Thoracic aorta (tissue), 2 donors: ENCODE data around the gene CHD6. TPM values are rescaled to one million over a fixed set of nuclear protein-coding genes. Genes with fewer than 3 reads are reported as not detected.

ENCODE experiments used
- ATAC-seq: fragments of 150-250 bp; one replicate; pipeline ENCODE4 v1.8.0; 2017; ENCODE audit warnings: low read depth; ENCODE audit not compliant: insufficient number of reproducible peaks, low FRiP score
- DNase-seq: peaks from one replicate; pipeline ENCODE4 v3.0.0-alpha.2; 2020; ENCODE audit warnings: low spot score
- H3K27ac ChIP-seq, 2 donors: fragments of 200-600 bp; sonication (generic); 1 replicate in 1 of 2; 2 replicates in 1 of 2; pipeline ENCODE4 v1.5.1; 2016; ENCODE audit warnings: mild to moderate bottlenecking in 2 of 2, moderate library complexity in 2 of 2
- H3K27me3 ChIP-seq: fragments of 200-600 bp; sonication (generic); replicated peaks from 2 replicates; pipeline ENCODE4 v1.6.0; 2016; ENCODE audit warnings: mild to moderate bottlenecking; ENCODE audit not compliant: insufficient read depth
- H3K36me3 ChIP-seq: fragments of 200-600 bp; sonication (generic); one replicate; pipeline ENCODE4 v1.5.1; 2016
- H3K4me1 ChIP-seq, 2 donors: fragments of 200-600 bp; sonication (generic); 1 replicate in 1 of 2; 2 replicates in 1 of 2; pipeline versions ENCODE4 v1.5.1 to v1.6.0; 2016; ENCODE audit warnings: low read depth in 2 of 2, mild to moderate bottlenecking in 1 of 2; ENCODE audit not compliant: control insufficient read depth in 1 of 2
- H3K4me3 ChIP-seq: fragments of 200-600 bp; sonication (generic); 2 replicates; pipeline ENCODE4 v1.5.1; 2016; ENCODE audit warnings: mild to moderate bottlenecking
- H3K9me3 ChIP-seq: fragments of 200-600 bp; sonication (generic); 2 replicates; pipeline ENCODE4 v1.5.1; 2016
- total RNA-seq, 2 donors: library from RNA; depleted of rRNA; stranded (reverse); fragments of >200 nt; gene quantifications; one replicate each; pipeline versions ENCODE4 v1.1.0 to v1.2.3, GENCODE V29; 2016
- TF ChIP-seq, protein P1 (sequence below): fragments of 200-600 bp; sonication (generic); IDR thresholded peaks from one replicate; pipeline ENCODE4 v1.5.1; 2019; ENCODE audit warnings: antibody characterized with exemption

CHD6 gene
- total RNA-seq, 2 donors from 2014 or later = 43.9 to 44.6 TPM

DNA sequence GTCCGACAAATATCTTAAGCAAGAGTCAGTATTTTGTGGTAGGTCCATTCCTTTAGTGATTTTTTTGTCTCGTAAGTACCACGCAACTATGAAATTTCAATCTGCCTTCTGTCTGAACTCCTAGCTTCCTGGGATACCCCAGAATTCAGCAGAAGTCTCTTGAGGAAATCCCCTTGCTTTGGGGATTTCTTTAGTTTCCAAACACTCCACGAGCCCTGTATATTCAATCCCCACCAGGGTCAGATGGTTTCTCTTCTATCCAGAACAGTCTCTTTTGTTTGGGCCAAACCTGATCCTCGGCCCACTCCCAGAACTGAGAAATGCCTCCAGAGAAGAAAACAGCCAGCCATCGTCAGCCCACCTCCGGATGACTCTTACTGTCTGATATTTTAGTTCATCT, 113.0 kb downstream of the CHD6 start:
- TF ChIP-seq, protein P1, sequence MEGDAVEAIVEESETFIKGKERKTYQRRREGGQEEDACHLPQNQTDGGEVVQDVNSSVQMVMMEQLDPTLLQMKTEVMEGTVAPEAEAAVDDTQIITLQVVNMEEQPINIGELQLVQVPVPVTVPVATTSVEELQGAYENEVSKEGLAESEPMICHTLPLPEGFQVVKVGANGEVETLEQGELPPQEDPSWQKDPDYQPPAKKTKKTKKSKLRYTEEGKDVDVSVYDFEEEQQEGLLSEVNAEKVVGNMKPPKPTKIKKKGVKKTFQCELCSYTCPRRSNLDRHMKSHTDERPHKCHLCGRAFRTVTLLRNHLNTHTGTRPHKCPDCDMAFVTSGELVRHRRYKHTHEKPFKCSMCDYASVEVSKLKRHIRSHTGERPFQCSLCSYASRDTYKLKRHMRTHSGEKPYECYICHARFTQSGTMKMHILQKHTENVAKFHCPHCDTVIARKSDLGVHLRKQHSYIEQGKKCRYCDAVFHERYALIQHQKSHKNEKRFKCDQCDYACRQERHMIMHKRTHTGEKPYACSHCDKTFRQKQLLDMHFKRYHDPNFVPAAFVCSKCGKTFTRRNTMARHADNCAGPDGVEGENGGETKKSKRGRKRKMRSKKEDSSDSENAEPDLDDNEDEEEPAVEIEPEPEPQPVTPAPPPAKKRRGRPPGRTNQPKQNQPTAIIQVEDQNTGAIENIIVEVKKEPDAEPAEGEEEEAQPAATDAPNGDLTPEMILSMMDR = no peak
- DNase-seq (no peak), ATAC-seq (no peak)
- no peak overlapping the region for H3K27ac ChIP-seq
- H3K27me3 ChIP-seq = no peaks in the 10 kb centered on the region
- no peak overlapping the region for H3K4me3 ChIP-seq
- H3K4me1 ChIP-seq = peaks cover 8 to 23% of the 10 kb centered on the region in 2 donors
- no peaks in the 10 kb centered on the region for H3K36me3 ChIP-seq
- H3K9me3 ChIP-seq = peaks cover 8% of the 10 kb centered on the region

DNA sequence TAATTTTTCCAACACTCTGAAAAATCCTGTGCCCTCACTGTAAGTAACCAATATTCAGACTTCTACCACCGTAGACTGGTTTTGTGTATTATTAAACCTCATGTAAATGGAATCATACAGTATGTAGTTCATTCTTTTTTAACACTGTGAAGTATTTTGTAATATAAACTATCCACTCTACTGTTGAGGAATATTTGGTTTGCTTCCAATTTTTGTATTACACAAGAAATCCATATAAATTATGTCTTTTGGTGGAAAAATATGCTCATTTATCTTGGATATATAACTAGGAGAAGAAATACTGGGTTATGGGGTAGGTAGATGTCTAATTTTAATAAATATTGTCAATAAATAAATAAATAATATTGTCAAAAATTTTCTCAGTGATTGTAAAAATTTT, 116.8 kb downstream of the CHD6 start:
- no peak overlapping the region for H3K4me3 ChIP-seq
- H3K27ac ChIP-seq = no peak overlapping the region
- no peaks in the 10 kb centered on the region for H3K27me3 ChIP-seq
- DNase-seq (no peak), ATAC-seq (no peak)
- TF ChIP-seq, protein P1 = no peak
- peaks cover 0 to 4% of the 10 kb centered on the region in 2 donors for H3K4me1 ChIP-seq
- H3K9me3 ChIP-seq = peaks cover 8% of the 10 kb centered on the region
- peaks cover 5% of the 10 kb centered on the region for H3K36me3 ChIP-seq

GRCh38 chr20:41499961-41500725, 118.0 kb downstream of the CHD6 start:
- Histone ChIP-seq H3K4me3 (no peak overlapping the region), H3K36me3 (peaks cover 5% of the 10 kb centered on the region), H3K4me1 (peaks cover 0 to 4% of the 10 kb centered on the region in 2 donors), H3K27me3 (no peaks in the 10 kb centered on the region), H3K9me3 (peaks cover 7% of the 10 kb centered on the region), H3K27ac (no peak overlapping the region)
- ATAC-seq (no peak), DNase-seq (no peak)
- TF ChIP-seq, protein P1 = no peak

- H3K27me3 ChIP-seq = no peaks in the 10 kb centered on the region
- H3K4me1 ChIP-seq = peaks cover 0 to 4% of the 10 kb centered on the region in 2 donors
- no peak overlapping the region for H3K27ac ChIP-seq
- DNase-seq (no peak), ATAC-seq (no peak)
- peaks cover 5% of the 10 kb centered on the region for H3K36me3 ChIP-seq
- H3K9me3 ChIP-seq = no peaks in the 10 kb centered on the region
- TF ChIP-seq, protein P1 = no peak
- H3K4me3 ChIP-seq = no peak overlapping the region
These were observed 119.1 kb downstream of the CHD6 start for GRCh38 chr20:41499064-41499463.

- peaks cover 17% of the 10 kb centered on the region for H3K36me3 ChIP-seq
- TF ChIP-seq, protein P1 = no peak
These were observed 120.8 kb downstream of the CHD6 start for GRCh38 chr20:41497186-41497895.

More at GRCh38 chr20:41497186-41497895, 120.8 kb downstream of the CHD6 start:
- DNase-seq (no peak), ATAC-seq (no peak)
- Histone ChIP-seq H3K27me3 (no peaks in the 10 kb centered on the region), H3K27ac (no peak overlapping the region), H3K4me1 (peaks cover 0 to 4% of the 10 kb centered on the region in 2 donors), H3K9me3 (no peaks in the 10 kb centered on the region), H3K4me3 (no peak overlapping the region)
